ENCODE results near the gene CKLF.
"Not testable (repeated sequence)": the region's sequence is repeated elsewhere in the genome, so short reads cannot be mapped to it uniquely, and the experiment has no call there.

The CKLF gene

GRCh38 chr16:66599726-66600125 lies 47.4 kb downstream of the CKLF start:
- DNase-seq (ENCODE audit: low read depth) = no peak

GRCh38 chr16:66600477-66600876 lies 48.1 kb downstream of the CKLF start:
- no peak for DNase-seq (ENCODE audit: low read depth)

- no peak for DNase-seq (ENCODE audit: low read depth)
These were observed 49.1 kb downstream of the CKLF start for GRCh38 chr16:66601471-66601870.

- DNase-seq (ENCODE audit: low read depth) = peak; percentile 22
These were observed 51.4 kb downstream of the CKLF start for GRCh38 chr16:66603537-66604375.

- peak; percentile 58 for DNase-seq (ENCODE audit: low read depth)
These were observed 52.2 kb downstream of the CKLF start, which contains the start of gene CMTM3 for GRCh38 chr16:66604376-66605176. Gene CMTM3, plus strand, starts transcription at chr16:66604704. Its CDS starts 102 bp downstream, at chr16:66604806.

- no peak for DNase-seq (ENCODE audit: low read depth)
These were observed 53.0 kb downstream of the CKLF start for GRCh38 chr16:66605177-66605978.

- DNase-seq (ENCODE audit: low read depth) = no peak
These were observed 53.8 kb downstream of the CKLF start for GRCh38 chr16:66605979-66606751.

GRCh38 chr16:66608241-66609138 lies 56.1 kb downstream of the CKLF start:
- peak; percentile 75 for DNase-seq (ENCODE audit: low read depth)

- DNase-seq (ENCODE audit: low read depth) = no peak
These were observed 56.7 kb downstream of the CKLF start for GRCh38 chr16:66609139-66609510.

- DNase-seq (ENCODE audit: low read depth) = no peak
These were observed 57.9 kb downstream of the CKLF start for GRCh38 chr16:66610111-66610820.

- DNase-seq (ENCODE audit: low read depth) = not testable (repeated sequence)
These were observed 59.5 kb downstream of the CKLF start for GRCh38 chr16:66611911-66612310.

- DNase-seq (ENCODE audit: low read depth) = no peak
These were observed 60.0 kb downstream of the CKLF start for GRCh38 chr16:66612422-66612821.

- no peak for DNase-seq (ENCODE audit: low read depth)
These were observed 61.9 kb downstream of the CKLF start for GRCh38 chr16:66614161-66614802.
